HG02798 (cell line): ENCODE data around the gene CD1E.
"Not testable (repeated sequence)": the region's sequence is repeated elsewhere in the genome, so short reads cannot be mapped to it uniquely, and the experiment has no call there.

Experiments used
- ATAC-seq: cut with Tn5 transposase; IDR thresholded peaks from one replicate; pipeline ENCODE4 v1.9.1; 2021; ENCODE audit warnings: mild to moderate bottlenecking; ENCODE audit not compliant: unreplicated experiment, poor library complexity

Gene CD1E

GRCh38 chr1:158353303-158354075, at the start of gene CD1E:
Gene CD1E (plus strand): TSS chr1:158353894. CDS start chr1:158353989, 95 bp downstream.
- peak; percentile 51 for ATAC-seq

GRCh38 chr1:158310623-158311022, 43.1 kb upstream of the CD1E start:
- peak; percentile 56 for ATAC-seq

DNA sequence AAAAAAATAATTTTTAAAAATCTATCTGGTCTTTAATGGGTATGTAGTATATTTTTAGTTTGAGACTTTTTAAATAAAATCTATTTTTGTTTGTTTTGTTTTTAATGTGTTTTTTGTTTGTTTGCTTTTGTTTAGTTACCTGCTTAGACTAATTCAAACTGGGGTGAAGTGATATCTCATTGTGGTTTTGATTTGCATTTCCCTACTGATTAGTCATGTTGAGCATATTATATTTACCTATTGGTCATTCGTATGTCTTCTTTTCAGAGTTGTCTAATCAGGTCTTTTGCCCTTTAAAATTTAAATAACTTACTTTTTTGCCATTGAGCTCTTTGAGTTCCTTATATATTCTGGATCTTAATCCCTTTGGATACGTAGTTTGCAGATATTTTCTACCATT, 42.6 kb upstream of the CD1E start:
- ATAC-seq, result peak; percentile 38

DNA sequence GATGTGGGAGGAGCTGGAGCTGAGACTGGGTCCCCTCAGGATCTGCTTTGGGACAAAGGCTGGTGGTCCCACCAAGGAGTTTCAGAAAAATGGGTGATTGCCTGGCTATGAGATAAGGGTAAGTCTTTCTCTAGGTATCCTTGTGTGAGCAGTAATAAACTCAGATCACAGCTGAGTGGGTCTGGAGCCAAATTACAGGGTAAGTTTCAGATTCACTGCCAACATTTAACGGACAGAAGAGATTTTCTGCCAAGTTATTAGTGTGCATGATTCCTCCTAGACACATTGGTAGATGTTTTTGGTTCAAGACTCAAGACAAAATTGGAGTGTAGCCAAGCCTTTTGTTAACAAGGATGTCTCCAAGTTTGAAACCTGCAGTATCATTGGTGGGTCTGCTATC, 29.8 kb upstream of the CD1E start:
- no peak for ATAC-seq

DNA sequence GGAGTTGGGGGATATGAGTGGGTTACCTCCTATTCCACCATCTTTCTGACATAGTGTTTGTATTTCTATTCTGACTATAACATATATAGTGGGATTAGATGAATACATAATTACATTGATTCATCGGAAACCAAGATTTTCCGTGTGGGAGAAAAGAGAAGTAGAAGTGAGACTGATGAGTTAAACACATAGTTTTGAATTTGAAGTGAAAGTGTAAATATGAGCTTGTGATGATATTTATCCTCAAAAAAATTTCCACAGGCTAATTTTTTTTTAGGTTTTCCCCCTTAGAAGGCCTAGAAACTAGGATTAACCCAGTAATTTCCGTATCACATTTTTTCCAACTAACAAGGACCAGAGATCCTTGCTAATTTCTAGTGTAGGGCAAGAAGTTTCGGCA, 29.3 kb upstream of the CD1E start:
- no peak for ATAC-seq

DNA sequence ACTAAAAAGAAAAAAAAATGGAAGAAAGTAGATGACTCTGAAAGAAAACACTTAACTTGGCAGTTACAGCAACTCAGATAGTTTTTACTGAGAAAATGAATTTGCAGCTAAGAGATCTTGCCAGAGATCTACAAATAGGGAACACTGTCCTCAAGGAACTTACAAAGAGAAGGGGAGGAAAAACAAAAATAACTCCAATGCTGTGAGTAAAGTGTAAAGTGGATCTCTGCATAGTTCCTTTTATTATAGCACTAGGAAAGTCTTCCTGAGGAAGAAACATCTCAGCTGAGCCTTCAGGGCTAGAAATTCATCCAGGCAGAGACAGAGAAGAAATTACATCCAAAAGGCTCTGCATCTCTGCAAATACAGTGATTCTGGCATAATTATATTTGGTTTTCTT, 26.2 kb upstream of the CD1E start:
- no peak for ATAC-seq

GRCh38 chr1:158328426-158328825, 25.3 kb upstream of the CD1E start:
- no peak for ATAC-seq

GRCh38 chr1:158329300-158329699, 24.4 kb upstream of the CD1E start:
- no peak for ATAC-seq

DNA sequence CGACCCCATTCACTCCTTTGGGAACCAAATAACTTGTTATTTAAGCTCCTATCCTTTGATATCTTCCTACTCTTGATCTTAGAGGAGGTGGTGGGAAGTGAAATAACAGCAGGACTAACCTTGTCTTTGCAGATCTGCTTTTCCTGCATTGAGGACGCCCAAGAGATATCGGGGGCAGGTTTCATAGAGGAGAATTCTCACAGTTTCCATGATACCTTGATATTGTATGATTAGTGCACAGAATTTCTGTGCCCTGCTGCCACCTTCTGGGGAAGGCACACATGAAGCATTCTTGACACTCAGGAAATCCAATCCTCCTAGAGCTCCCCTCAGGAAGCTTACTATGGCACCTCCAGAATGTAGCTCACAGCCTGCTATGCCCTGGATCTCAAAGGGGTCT, 24.0 kb upstream of the CD1E start:
- no peak for ATAC-seq

DNA sequence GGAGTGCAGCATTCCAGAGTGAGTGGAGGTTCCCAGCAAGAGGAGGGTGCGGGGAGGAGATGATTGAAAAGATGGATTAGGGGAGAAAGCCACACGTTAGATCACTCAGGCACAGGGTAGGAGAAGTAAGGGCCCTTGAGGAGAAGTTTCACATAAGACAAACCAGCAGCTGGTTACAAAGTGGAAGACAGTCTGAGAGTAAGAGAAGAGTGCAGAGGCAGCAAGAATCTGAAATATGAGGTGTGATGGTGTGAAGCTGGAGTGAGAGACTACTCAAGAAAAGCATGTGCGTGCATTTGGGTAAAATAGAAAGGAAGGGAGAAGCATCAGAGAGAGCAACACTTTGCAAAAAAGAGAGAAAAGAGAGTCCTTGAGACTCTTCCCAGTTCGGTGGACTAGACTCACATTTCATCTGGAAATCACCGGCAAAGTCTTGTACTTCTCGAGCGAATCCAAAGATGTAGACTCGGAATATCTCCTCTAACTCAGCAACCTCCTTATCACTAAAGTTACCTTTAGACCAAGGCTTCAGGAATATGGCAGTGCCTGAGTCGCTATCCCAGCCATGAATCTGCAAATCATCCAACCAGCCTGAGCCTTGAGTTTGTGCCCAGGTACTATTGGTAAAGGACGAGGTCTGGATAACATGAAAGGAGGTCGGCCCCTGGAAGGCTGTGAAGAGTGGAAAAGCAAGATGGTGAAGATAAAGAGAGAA, 23.1 kb upstream of the CD1E start:
- no peak for ATAC-seq

DNA sequence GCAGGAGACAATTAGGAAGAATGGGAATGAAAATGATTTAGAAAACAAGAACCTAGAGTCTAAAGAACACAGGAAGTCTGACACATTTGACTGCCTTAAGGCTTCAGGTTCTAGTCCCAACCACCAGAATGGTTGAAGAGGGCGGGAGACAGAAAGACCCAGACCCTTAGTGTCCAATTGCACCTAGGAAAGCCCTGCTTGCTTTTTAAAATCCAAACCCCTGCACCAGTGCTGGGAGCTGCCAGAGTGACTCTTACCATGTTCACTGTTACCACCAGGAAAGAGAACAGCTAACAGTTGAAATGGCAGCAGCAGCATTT, 22.6 kb upstream of the CD1E start:
- ATAC-seq, result no peak

DNA sequence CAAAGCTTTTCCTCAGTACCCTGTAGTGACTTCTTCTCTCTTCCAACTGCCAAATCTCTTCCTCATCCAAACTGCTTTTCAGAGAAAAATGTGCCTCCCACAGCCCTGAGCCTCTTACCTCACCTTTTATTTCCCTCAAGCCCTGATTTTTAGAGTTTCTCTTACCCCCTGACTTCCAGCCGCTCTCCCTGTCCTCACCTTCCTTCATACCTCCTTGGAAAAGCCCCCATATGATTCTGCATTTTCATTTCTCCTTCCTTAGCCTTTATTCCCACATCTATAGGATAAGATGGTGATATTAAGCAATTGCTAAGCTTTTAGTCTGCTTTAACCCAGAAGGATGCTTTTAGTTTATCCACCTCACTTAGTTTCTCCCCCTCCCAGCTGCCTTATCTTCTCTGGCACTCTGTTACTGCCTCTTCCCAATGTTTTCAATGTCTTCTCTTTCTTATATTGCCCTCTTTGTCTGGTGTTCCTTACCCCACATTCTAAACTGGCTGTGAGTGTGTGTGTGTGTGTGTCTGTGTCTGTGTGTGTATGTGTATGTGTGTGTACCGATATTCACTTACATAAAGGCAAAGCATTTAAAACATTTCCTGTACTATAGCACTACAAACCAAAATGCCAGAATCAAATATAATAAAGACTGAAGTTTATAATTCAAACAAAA, 22.1 kb upstream of the CD1E start, which contains the start of gene CD1B:
Gene CD1B, minus strand, starts transcription at position 51 of the 670 bp plus-strand sequence. CDS start 108 bp downstream, outside the sequence.
- no peak for ATAC-seq

DNA sequence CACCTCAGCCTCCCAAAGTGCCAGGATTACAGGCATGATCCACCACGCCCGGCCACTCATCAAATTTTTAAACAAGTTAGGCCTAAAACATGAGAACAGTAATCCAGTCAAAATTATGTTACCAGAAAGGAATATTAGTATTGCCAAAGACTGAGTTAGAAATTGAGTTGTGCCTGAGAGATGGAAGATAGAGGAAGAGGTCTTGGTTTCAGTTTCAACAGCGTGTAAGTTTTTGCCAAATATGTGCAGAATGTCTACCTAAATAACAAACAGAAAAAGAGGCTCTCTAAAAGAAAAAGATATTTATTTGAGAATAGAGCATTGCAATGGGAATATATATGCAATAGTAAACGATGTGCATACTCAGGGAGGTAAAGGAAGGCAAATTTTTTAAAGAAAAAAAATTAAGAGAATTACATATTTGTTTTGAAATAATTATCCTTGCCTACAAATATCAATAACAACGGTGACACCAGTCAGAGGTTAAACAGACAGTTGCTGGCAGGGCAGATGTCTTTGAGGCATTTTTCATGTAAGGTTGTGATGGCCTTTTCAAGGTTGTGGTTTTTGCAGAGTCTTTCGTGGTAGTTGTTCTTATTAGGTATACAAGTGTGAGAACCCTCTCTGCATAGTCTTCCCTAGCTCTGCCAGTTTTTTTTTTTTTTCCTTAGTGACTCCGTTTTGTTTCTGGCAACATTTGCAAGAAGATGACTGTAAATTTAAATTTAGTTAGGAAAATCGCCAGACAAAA, 20.1 kb upstream of the CD1E start:
- no peak for ATAC-seq

- ATAC-seq, result no peak
Measured at GRCh38 chr1:158334526-158335212, 19.0 kb upstream of the CD1E start.

DNA sequence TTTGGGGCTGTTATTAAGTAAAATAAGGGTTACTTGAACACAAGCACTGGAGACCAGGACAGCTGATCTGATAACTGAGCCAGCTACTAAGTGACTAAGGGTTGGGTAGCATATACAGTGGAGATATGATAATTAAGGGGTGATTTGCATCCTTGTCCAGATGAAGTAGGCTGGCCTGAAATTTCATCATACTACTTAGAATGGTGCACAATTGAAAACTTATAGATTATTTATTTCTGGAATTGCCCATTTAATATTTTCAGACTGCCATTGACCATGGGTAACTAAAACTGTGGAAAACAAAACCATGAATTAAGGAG, 18.5 kb upstream of the CD1E start:
- no peak for ATAC-seq

DNA sequence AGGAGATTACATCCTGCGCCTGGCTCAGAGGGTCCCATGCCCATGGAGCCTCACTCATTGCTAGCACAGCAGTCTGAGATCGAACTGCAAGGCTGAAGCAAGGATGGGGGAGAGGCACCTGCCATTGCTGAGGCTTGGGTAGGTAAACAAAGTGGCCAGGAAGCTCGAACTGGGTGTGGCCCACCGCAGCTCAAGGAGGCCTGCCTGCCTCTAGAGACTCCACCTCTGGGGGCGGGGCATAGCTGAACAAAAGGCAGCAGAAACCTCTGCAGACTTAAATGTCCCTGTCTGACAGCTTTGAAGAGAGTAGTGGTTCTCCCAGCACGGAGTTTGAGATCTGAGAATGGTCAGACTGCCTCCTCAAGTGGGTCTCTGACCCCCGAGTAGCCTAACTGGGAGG, 17.3 kb upstream of the CD1E start:
- ATAC-seq, result not testable (repeated sequence)

GRCh38 chr1:158348946-158349345, 4.7 kb upstream of the CD1E start:
- ATAC-seq, result not testable (repeated sequence)

- no peak for ATAC-seq
Measured at GRCh38 chr1:158354255-158354654, 561 bp downstream of the CD1E start.

GRCh38 chr1:158355773-158356285, 2.1 kb downstream of the CD1E start:
- ATAC-seq, result no peak

DNA sequence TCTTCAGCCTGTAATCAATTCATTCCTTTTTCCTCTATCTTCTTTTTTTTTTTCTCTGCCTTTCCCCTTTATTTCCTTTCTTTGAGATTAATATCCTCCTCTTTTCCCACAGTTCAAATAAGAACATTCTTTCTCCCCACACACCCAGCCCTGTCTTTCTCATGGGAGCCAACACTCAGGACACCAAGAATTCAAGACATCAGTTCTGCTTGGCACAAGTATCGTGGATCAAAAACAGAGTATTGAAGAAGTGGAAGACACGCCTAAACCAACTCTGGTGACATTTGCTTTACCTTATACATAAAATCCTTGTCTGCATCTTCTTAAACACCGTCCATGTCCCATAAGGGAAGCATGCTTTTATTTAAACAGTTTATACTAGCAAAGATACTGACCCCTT, 2.9 kb downstream of the CD1E start:
- no peak for ATAC-seq
